Measurements from ENCODE around the gene MSH3.

Gene MSH3

GRCh38 chr5:80720181-80720580 lies 65.7 kb downstream of the MSH3 start:
- no peak for TF ChIP-seq PPARA (CRISPR knock-in tag; IDR thresholded peaks at IDR 0.05; ENCODE audit: borderline replicate concordance)
- TF ChIP-seq ARNTL (CRISPR knock-in tag; IDR thresholded peaks at IDR 0.05; ENCODE audit: borderline replicate concordance, low read depth), result no peak
- TF ChIP-seq ZFP30 (CRISPR knock-in tag; IDR thresholded peaks at IDR 0.05), result no peak
- no peak for TF ChIP-seq OSR1 (CRISPR knock-in tag; IDR thresholded peaks at IDR 0.05)
- TF ChIP-seq CSDC2 (CRISPR knock-in tag; IDR thresholded peaks at IDR 0.05), result no peak
- no peak for TF ChIP-seq ZNF8 (CRISPR knock-in tag; IDR thresholded peaks at IDR 0.05)
- TF ChIP-seq CSRNP3 (CRISPR knock-in tag; IDR thresholded peaks at IDR 0.05), result no peak
- no peak for TF ChIP-seq ZNF565 (CRISPR knock-in tag; conservative IDR thresholded peaks at IDR 0.05; ENCODE audit: low read depth)
- ATAC-seq, result no peak

- TF ChIP-seq PPARA (CRISPR knock-in tag; IDR thresholded peaks at IDR 0.05; ENCODE audit: borderline replicate concordance) (no peak), ZNF70 (CRISPR knock-in tag; IDR thresholded peaks at IDR 0.05) (no peak), ESRRG (CRISPR knock-in tag; IDR thresholded peaks at IDR 0.05) (no peak), POU6F1 (CRISPR knock-in tag; IDR thresholded peaks at IDR 0.05; ENCODE audit: borderline replicate concordance, low read depth) (no peak), GLIS3 (CRISPR knock-in tag; IDR thresholded peaks at IDR 0.05) (no peak), OSR1 (CRISPR knock-in tag; IDR thresholded peaks at IDR 0.05) (no peak), TCF4 (CRISPR knock-in tag; IDR thresholded peaks at IDR 0.05; ENCODE audit: borderline replicate concordance) (no peak), TOX (CRISPR knock-in tag; IDR thresholded peaks at IDR 0.05; ENCODE audit: borderline replicate concordance) (no peak), CSDC2 (CRISPR knock-in tag; IDR thresholded peaks at IDR 0.05) (no peak), ZFP30 (CRISPR knock-in tag; IDR thresholded peaks at IDR 0.05) (no peak), TSHZ2 (CRISPR knock-in tag; IDR thresholded peaks at IDR 0.05) (no peak)
- no peak for ATAC-seq
These were observed 68.5 kb downstream of the MSH3 start for GRCh38 chr5:80722916-80723315.

GRCh38 chr5:80725446-80725845 lies 71.0 kb downstream of the MSH3 start:
- ATAC-seq, result no peak
- TF ChIP-seq PATZ1 (CRISPR knock-in tag; IDR thresholded peaks at IDR 0.05; ENCODE audit: borderline replicate concordance) (no peak), ZNF565 (CRISPR knock-in tag; conservative IDR thresholded peaks at IDR 0.05; ENCODE audit: low read depth) (no peak), ZFP3 (CRISPR knock-in tag; IDR thresholded peaks at IDR 0.05) (no peak), ZNF70 (CRISPR knock-in tag; IDR thresholded peaks at IDR 0.05) (no peak), ESRRG (CRISPR knock-in tag; IDR thresholded peaks at IDR 0.05) (no peak), ZNF8 (CRISPR knock-in tag; IDR thresholded peaks at IDR 0.05) (no peak), CSRNP3 (CRISPR knock-in tag; IDR thresholded peaks at IDR 0.05) (no peak), CSDC2 (CRISPR knock-in tag; IDR thresholded peaks at IDR 0.05) (no peak), OSR1 (CRISPR knock-in tag; IDR thresholded peaks at IDR 0.05) (no peak), CREB5 (CRISPR knock-in tag; IDR thresholded peaks at IDR 0.05; ENCODE audit: low read depth) (no peak)

Measured in SK-N-SH treated with all-trans-retinoic acid at 6 μM for 48 hours (cell line).